NCI-H345 treated with DMSO at 0.1 percent for 48 hours (cell line): Measurements from ENCODE around the gene C20orf144.
"Not testable (repeated sequence)": the region's sequence is repeated elsewhere in the genome, so short reads cannot be mapped to it uniquely, and the experiment has no call there.

Experiments used
- DNase-seq: peaks from one replicate; lab custom pipeline; 2025; ENCODE audit not compliant: unreplicated experiment; lab: John Stamatoyannopoulos, UW

C20orf144 gene

DNA sequence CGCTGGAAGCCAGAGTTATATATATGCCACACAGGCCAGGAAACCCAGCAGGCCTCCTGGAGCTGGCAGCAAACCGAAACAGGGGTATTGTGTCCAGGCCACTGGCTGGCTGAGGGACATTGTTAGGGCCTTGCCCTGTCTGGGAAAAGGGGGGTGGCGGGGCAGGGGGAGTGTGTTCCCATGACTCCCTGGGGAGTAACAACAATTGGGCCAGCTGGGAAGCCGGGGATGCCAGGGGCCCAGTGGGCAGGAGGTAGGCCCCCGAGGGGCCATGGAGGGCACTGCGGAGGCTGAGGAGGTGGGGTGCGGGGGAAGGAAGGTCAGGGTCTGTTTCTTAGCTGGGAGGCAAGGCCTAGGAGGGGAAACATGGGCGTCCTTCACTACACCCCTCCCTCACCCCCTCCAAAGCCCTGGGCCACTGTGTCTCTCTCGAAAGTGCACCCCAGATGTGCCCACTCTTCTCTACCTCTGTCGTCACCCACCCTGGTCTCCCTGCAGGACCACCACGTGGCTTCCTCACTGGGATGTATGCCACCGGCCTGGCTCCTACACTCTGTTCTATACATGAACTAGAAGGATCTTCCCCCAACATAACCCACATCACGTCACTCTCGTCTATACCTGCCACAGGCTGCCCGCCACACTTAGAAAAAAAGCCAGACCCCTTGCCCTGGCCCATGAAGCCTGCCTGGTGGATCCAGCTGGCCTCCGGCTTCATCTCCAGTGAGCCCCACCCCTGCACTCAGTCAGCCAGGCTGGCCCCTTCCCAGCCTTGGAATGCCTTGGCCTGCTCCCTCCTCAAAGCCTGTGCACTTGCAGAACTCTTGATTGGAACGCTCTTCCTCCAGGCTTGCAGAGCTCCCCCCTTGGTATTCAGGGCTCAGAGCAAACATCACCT is 31.9 kb downstream of the C20orf144 start:
- DNase-seq, result peak; percentile 71

GRCh38 chr20:33694639-33695012 is 32.5 kb downstream of the C20orf144 start:
- DNase-seq, result no peak

DNA sequence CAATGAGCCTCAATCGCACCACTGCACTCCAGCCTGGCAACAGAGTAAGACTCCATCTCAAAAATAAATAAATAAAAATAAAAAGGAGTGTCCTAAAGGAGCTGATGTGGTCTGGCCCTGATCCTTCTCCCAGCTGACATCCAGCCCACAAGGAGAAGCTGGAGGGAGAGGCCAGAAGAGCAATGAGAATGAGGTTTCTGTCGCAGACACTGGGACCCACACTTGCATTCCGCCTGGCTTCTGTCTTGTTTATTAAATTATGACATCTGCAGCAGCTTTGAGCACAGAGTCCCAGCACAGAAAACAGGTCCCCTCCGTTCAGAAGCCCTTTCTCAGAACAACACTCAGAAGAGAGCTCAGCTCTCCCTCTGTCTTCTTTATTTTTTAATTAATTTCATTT is 34.3 kb downstream of the C20orf144 start:
- DNase-seq, result no peak

GRCh38 chr20:33697129-33697528 is 35.0 kb downstream of the C20orf144 start:
- no peak for DNase-seq

DNA sequence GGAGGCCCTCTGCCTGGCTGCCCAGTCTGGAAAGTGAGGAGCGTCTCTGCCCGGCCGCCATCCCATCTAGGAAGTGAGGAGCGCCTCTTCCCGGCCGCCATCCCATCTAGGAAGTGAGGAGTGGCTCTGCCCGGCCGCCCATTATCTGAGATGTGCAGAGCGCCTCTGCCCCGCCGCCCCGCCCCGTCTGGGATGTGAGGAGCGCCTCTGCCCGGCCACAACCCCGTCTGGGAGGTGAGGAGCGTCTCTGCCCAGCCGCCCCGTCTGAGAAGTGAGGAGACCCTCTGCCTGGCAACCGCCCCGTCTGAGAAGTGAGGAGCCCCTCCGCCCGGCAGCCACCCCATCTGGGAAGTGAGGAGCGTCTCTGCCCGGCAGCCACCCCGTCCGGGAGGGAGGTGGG is 36.8 kb downstream of the C20orf144 start:
- DNase-seq, result not testable (repeated sequence)

DNA sequence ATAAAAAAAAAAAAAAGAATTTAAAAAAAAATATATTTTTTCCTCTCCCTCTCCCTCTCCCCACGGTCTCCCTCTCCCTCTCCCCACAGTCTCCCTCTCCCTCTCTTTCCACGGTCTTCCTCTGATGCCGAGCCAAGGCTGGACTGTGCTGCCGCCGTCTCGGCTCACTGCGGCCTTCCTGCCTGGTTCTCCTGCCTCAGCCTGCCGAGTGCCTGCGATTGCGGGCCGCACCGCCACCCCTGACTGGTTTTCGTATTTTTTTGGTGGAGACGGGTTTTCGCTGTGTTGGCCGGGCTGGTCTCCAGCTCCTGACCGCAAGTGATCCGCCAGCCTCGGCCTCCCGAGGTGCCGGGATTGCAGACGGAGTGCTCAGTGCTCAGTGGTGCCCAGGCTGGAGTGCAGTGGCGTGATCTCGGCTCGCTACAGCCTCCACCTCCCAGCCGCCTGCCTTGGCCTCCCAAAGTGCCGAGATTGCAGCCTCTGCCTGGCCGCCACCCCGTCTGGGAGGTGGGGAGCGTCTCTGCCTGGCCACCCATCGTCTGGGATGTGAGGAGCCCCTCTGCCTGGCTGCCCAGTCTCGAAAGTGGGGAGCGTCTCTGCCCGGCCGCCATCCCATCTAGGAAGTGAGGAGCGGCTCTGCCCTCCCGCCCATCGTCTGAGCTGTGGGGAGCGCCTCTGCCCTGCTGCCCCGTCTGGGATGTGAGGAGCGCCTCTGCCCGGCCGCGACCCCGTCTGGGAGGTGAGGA is 38.7 kb downstream of the C20orf144 start:
- DNase-seq, result not testable (repeated sequence)

DNA sequence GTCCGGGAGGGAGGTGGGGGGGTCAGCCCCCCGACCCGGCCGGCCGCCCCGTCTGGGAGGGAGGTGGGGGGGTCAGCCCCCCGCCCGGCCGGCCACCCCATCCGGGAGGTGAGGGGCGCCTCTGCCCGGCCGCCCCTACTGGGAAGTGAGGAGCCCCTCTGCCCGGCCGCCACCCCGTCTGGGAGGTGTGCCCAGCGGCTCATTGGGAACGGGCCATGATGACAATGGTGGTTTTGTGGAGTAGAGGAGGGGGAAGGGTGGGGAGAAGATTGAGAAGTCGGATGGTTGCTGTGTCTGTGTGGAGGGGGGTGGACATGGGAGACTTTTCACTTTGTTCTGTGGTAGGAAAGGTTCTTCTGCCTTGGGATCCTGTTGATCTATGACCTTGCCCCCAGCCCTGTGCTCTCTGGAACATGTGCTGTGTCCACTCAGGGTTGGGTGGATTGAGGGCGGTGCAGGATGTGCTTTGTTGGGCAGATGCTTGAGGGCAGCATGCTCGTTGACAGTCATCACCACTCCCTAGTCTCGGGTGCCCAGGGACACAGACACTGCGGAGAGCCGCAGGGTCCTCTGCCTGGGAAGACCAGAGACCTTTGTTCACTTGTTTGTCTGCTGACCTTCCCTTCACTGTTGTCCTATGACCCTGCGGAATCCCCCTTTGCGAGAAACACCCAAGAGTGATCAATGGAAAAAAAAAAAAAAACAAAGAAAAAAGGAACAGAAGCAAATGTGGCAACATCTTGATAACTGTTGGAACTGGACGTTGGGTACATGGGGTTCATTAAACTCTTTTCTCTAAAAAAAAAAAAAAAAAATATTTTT is 39.7 kb downstream of the C20orf144 start:
- no peak for DNase-seq

- no peak for DNase-seq
Observed at GRCh38 chr20:33702861-33703260, 40.7 kb downstream of the C20orf144 start.

- no peak for DNase-seq
Observed at GRCh38 chr20:33703498-33704137, 41.5 kb downstream of the C20orf144 start.

DNA sequence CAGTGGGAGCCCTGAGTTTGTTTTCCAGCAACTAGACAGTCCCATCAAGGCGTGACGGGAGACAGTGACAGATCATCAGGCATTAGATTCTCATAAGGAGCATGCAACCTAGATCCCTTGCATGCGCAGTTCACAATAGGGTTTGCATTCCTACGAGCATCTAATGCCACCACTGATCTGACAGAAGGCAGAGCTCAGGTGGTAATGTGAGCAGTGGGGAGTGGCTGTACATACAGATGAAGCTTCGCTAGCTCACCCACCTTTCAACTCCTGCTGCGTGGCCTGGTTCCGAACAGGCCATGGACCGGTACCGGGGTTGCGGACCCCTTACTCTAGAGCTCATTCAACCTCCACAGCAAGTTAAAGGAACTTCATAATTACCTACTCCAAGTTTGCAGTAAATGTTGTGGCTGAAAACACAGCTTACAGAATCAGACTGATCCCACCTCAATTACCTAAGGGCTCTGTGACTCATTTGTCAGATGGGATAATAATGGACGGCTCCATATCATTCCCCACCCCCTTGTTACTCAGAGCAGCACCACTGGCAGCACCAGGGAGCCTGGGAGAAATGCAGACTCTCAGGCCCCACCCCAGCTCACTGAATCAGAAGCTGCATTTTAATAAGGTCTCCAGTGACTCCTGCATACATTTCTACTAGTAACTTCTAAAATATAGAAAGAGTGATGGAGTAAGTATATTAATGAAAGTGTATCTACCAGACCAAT is 42.2 kb downstream of the C20orf144 start:
- DNase-seq, result no peak

DNA sequence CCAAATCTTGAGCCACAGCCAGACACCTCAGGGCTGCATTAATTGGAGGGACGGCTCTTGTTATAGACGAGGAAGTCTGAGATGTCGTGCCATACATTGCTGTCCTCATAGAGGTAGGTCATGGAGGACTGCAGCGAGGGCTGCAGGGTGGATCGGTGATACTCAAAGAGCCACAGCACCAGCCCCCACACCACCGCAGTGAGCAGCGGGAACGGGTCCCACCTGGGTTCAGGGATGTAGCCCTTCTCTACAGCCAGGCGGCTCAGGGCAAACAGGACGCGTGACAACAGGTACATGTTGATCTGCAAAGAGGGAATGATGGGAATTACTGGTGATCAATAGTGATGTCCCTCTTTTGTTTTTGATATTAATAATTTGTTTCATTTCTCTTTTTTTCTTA is 45.5 kb downstream of the C20orf144 start:
- DNase-seq, result no peak

GRCh38 chr20:33709398-33709797 is 47.3 kb downstream of the C20orf144 start:
- no peak for DNase-seq

GRCh38 chr20:33709905-33710541 is 47.9 kb downstream of the C20orf144 start:
- no peak for DNase-seq

DNA sequence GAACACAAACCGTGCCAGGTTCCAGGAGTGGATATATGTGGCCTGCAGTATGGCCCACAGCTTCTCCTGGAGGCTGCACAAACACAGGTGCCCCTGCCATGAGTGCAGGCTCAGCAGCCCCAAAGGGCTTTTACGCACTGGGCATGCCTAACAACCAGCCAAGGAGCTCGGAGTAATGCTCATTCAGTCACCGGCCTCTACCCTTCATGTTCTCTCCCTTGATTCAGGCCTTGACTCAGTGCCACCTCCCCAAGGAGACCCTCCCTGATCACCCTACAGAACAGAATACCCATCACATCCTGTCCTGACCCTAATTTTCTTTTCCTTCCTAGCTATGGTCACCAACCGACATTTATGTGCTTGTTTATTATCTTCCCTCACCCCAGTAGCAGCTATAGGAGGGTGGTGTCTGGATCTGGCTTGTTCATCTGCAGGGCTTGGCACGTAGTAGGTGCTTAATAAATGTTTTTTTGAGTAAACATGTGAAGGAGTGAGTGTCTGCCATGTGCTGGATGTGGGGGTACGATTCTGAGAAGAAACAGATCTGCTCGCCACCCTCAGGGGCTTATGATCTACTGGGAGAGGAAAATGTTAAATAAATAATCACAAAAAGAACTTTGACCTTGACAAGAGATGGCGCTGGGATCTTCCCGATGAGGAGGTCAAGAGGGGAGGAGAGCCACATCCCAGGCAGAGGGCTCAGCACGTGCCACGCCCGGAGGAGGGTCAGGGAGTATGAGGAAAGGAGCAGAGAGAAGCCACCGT is 48.7 kb downstream of the C20orf144 start:
- no peak for DNase-seq

GRCh38 chr20:33711446-33711738 is 49.3 kb downstream of the C20orf144 start:
- DNase-seq, result no peak
